Measurements from ENCODE around the gene ADAMTS12. TPM values are rescaled to one million over a fixed set of nuclear protein-coding genes. Genes with fewer than 3 reads are reported as not detected.

The ADAMTS12 gene
- total and polyA plus RNA-seq, 10 of the 15 experiments (the other 5 are each of a cell fraction or from before 2014, with no cell fraction given): 0.11 to 35.8 (median 20.7) TPM

DNA sequence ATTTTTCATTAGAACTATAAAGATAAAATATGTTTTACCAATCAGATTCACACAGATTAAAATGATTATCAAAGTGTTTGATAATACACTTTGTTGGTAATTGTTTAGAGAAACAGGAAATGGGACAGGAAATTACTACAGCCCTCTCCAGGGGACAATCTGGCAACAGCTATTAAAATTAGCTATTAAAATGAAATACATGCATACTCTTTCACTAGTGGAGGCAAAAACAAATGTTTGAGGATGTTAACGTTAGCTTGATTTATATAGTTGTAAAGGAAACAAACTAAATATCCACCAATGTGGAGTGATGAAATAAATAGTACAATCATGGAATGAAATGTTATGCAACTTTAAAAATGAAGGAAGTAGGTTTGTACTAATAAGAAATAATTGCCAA, 397.3 kb downstream of the ADAMTS12 start (continued):
- TF ChIP-seq, protein P1, sequence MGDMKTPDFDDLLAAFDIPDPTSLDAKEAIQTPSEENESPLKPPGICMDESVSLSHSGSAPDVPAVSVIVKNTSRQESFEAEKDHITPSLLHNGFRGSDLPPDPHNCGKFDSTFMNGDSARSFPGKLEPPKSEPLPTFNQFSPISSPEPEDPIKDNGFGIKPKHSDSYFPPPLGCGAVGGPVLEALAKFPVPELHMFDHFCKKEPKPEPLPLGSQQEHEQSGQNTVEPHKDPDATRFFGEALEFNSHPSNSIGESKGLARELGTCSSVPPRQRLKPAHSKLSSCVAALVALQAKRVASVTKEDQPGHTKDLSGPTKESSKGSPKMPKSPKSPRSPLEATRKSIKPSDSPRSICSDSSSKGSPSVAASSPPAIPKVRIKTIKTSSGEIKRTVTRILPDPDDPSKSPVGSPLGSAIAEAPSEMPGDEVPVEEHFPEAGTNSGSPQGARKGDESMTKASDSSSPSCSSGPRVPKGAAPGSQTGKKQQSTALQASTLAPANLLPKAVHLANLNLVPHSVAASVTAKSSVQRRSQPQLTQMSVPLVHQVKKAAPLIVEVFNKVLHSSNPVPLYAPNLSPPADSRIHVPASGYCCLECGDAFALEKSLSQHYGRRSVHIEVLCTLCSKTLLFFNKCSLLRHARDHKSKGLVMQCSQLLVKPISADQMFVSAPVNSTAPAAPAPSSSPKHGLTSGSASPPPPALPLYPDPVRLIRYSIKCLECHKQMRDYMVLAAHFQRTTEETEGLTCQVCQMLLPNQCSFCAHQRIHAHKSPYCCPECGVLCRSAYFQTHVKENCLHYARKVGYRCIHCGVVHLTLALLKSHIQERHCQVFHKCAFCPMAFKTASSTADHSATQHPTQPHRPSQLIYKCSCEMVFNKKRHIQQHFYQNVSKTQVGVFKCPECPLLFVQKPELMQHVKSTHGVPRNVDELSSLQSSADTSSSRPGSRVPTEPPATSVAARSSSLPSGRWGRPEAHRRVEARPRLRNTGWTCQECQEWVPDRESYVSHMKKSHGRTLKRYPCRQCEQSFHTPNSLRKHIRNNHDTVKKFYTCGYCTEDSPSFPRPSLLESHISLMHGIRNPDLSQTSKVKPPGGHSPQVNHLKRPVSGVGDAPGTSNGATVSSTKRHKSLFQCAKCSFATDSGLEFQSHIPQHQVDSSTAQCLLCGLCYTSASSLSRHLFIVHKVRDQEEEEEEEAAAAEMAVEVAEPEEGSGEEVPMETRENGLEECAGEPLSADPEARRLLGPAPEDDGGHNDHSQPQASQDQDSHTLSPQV (IDR thresholded peaks at IDR 0.05): no peak
- no peak for TF ChIP-seq CREB1 (IDR thresholded peaks at IDR 0.05; ENCODE audit: low read depth)
- no peak for TF ChIP-seq ZNF622 (IDR thresholded peaks at IDR 0.05)
- TF ChIP-seq CREM (IDR thresholded peaks at IDR 0.05; ENCODE audit: low read depth): no peak

DNA sequence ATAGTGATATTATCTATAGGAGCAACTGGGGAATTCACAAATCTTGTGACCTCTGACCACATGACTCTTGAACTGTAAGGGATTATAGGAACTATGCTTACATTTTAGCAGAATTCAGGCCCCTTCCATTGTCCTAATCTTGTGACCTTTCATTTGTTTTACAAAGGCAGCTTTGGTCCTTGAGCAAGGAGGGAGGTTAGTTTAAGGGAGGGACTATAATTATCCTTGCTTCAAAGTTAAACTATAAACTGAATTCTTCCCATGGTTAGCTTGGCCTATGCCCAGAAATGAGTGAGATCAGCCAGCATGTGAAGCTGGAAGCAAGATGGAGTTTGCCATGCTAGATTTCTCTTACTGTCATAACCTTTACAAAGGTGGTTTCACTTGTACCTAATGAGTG, 399.8 kb downstream of the ADAMTS12 start:
- H3K36me3 ChIP-seq (ENCODE audit: control insufficient read depth in 2 of 2, insufficient read depth in 2 of 2, low read length in 1 of 2): no peaks in the 10 kb centered on the region
- in situ Hi-C loops (cut with MboI): no loop called here
- H3K4me2 ChIP-seq (ENCODE audit: control insufficient read depth, insufficient read depth): no peak overlapping the region
- ChIA-PET POLR2A (no interaction called here), RAD21 (ENCODE audit: unreplicated experiment) (no interaction called here), SMC1A (ENCODE audit: uncharacterized antibody, unreplicated experiment) (no interaction called here), CTCF (interaction anchor here (1.1 kb wide), 1 partner anchor 56 kb away, joined by 3 read pairs; no protein-coding TSS in a partner anchor)
- H3K27ac ChIP-seq (ENCODE audit: control insufficient read depth, insufficient read depth): no peak overlapping the region
- H3K4me3 ChIP-seq: no peak overlapping the region
- H3K79me2 ChIP-seq (ENCODE audit: control insufficient read depth, insufficient read depth, low read length): no peaks in the 10 kb centered on the region
- no peaks in the 10 kb centered on the region for H3K9me3 ChIP-seq (replicated peaks; ENCODE audit: control insufficient read depth, insufficient read depth, low read length)
- no peak for FAIRE-seq
- ATAC-seq: no peak
- H3K4me1 ChIP-seq (ENCODE audit: control insufficient read depth, insufficient read depth, low read length): no peaks in the 10 kb centered on the region
- no peaks in the 10 kb centered on the region for H4K20me1 ChIP-seq (ENCODE audit: control insufficient read depth, insufficient read depth)
- no TSS peak for BruUV-seq (replicated peaks)
- H3K9ac ChIP-seq (ENCODE audit: control insufficient read depth, insufficient read depth, low read length): no peak overlapping the region
- H2AFZ ChIP-seq (ENCODE audit: control insufficient read depth, low read depth, low read length): no peak overlapping the region
- intact Hi-C loops (cut with micrococcal nuclease; ENCODE audit: unreplicated experiment): no loop called here
- TF ChIP-seq NRF1 (conservative IDR thresholded peaks at IDR 0.05; ENCODE audit: low read depth, low read length) (no peak), HDAC6 (IDR thresholded peaks at IDR 0.05; ENCODE audit: unreplicated experiment) (no peak), SIX5 (IDR thresholded peaks at IDR 0.05; ENCODE audit: low read depth, low read length, severe bottlenecking) (no peak), EGR1 (IDR thresholded peaks at IDR 0.05; ENCODE audit: borderline replicate concordance in 1 of 2, low read depth in 2 of 2, low read length in 2 of 2) (no peak), KLF5 (IDR thresholded peaks at IDR 0.05; ENCODE audit: partially characterized antibody) (no peak), RUNX3 (IDR thresholded peaks at IDR 0.05; ENCODE audit: low read length) (no peak), SMAD1 (IDR thresholded peaks at IDR 0.05; ENCODE audit: low read depth, partially characterized antibody) (no peak), POLR2A (IDR thresholded peaks at IDR 0.05; ENCODE audit: low read depth, low read length) (no peak), HDGF (IDR thresholded peaks at IDR 0.05) (no peak), POLR2AphosphoS2 (IDR thresholded peaks at IDR 0.05; ENCODE audit: low read depth, low read length) (no peak)
- TF ChIP-seq, protein P2, sequence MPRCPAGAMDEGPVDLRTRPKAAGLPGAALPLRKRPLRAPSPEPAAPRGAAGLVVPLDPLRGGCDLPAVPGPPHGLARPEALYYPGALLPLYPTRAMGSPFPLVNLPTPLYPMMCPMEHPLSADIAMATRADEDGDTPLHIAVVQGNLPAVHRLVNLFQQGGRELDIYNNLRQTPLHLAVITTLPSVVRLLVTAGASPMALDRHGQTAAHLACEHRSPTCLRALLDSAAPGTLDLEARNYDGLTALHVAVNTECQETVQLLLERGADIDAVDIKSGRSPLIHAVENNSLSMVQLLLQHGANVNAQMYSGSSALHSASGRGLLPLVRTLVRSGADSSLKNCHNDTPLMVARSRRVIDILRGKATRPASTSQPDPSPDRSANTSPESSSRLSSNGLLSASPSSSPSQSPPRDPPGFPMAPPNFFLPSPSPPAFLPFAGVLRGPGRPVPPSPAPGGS (IDR thresholded peaks at IDR 0.05; ENCODE audit: borderline replicate concordance, insufficient read depth, low read depth, low read length, poor library complexity, severe bottlenecking): no peak
- TF ChIP-seq, protein P3, sequence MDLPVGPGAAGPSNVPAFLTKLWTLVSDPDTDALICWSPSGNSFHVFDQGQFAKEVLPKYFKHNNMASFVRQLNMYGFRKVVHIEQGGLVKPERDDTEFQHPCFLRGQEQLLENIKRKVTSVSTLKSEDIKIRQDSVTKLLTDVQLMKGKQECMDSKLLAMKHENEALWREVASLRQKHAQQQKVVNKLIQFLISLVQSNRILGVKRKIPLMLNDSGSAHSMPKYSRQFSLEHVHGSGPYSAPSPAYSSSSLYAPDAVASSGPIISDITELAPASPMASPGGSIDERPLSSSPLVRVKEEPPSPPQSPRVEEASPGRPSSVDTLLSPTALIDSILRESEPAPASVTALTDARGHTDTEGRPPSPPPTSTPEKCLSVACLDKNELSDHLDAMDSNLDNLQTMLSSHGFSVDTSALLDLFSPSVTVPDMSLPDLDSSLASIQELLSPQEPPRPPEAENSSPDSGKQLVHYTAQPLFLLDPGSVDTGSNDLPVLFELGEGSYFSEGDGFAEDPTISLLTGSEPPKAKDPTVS (IDR thresholded peaks at IDR 0.05; ENCODE audit: low read depth, low read length): no peak
- no peaks in the 10 kb centered on the region for H3K27me3 ChIP-seq (replicated peaks in 1 of 2; ENCODE audit: control insufficient read depth in 2 of 2, insufficient read depth in 2 of 2, low read length in 1 of 2)
- no peak for DNase-seq (ENCODE audit: low read depth, low spot score)
